GM19238 (cell line): ENCODE data around the gene PARVA.

ENCODE experiments used
- DNase-seq: peaks from one replicate; pipeline ENCODE4 v3.0.0; 2011; ENCODE audit warnings: low spot score; ENCODE audit not compliant: insufficient read length

PARVA gene

DNA sequence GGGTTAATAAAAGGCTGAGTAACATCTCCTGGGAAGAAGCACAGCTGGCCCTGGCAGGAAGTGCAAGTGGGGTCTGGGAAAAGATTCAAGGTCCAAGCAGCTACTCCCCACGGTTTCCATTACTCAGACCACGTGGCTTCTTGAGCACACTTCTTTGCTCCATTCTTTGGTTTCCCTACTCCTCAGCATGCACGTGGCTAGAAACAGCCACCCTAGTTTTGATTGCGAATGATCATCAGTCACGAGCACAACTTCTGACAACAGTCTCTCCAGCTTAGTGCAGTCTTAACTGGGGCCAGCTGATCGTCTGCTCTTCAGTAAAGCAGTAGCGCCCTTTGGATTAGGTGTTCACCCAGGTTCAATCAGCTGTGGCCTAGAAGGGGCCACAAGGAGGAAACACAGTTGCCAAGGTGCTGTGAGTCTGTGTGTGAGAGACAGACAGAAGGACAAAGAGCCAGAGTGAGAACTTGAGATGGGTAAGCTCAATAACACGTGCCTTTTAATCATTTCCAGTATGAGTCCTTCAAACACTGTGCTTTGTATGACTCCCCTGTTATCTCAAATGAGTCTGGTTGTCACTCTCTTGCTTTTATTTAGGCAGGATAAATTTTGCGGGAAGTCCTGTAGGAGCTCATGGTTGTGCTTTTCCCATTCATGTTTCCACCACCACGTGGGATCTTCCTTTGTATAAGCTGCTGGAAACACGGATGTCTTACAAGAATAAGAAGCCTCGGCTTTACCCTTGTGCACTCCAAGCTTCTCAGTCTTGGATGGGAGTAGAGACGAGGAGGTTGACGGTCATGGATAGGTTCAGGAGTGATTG lies 901 bp upstream of the PARVA start:
- no peak for DNase-seq

DNA sequence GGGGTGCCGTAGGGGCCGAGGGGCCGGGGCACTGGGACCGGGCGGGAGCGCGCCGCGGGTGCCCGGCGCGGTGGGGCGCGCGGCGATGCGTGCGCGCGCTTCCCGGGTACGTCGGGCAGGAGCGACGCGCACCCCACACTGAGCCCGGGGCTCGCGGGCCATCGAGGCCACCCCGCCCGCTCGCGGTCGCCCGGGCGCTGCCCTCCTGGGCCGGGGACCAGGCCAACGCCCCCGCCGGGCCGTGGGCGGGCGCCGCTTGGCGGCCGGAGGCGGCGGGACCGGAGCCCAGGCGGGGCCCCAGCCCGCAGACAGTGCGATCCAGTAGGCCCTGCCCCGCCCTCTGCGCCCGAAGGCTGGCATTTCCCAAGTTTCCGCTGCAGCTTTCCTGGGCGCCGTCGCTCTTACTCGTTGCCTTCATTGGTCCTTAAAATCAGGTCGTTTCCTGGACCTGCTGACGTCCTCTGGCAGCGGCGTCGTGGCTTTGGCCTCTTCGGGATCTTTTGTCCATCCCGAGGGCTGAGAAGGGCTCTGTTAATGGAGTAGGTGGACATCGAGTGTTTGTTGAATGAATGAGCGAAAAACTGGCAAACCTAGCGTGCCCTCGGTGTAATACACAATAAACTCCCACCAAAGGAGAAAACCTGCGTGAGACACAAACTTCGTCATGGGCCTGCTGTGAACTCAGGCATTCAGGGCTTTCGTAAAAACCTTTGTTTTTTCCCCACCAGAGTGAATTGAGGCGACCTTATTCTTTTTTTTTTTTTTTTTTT lies 638 bp downstream of the PARVA start:
- DNase-seq, result no peak

DNA sequence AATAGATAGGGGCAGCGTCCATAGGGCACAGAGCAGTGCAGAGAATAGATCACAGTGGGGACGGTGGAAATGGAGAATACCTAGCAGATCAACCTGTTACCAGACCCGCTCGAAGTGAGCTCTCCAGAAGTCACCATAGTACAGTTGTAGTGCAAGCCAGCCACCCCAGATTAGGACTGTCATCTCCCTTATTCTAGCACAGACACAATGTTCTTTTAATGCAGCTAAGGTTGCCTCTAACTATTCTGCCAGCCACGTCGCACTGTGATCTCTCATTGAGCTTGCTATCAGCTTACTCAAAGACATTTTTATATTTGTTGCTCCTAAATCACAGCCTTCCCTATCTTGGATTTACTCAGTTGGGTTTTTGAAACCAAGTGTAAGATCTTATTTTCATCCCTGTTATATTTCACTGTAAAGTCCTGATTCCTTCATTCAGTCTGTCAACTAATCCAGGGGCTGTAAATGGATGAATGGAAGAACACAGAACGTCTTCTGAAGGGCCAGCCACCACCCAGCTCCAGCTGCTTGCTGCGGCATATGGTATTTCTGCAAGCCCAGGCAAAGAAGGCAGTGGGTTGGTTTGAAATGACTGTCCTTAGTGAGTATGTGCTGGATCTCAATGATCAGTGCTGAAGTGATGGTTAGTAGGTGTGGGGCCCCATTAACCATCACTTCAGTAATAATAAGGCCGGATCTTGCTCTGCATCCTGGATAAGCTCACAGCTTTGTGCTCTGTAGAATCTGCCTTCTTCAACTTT lies 3.4 kb downstream of the PARVA start:
- no peak for DNase-seq

DNA sequence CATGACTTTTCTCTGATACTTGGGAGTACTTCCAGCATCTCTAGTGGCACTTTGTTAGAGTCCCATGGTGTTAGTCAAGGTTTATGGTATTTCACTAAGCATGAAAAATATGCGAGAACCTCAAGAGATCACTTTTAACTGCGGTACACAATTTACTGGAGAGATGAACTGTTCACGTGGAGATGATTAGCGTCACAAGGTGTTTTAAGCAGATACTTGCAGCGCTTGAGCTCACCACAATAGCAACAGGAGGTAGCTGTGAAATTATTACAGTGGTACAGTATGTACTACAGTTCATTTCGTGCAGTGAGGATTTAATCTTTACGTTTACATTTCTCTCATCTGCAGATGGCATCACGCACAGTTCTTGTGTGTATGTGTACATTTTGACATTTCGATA lies 4.5 kb downstream of the PARVA start:
- DNase-seq, result no peak

DNA sequence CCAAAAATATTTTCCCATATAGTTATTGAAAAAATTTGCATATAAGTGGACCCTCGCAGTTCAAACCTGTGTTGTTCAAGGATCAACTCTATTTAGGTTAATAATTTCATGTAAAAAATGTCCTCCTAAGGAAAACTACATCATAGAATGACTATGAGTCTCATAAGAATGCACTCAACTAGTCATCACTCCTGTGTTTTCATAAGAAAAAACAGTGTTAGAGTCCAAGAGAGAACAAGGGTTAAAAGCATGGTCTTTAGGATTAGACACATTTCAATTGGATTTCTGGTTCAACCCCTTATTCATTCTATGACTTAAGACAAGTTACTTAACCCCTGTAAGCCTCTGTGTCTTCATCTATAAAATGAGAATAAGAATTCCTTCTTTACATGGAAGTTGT lies 5.1 kb downstream of the PARVA start:
- no peak for DNase-seq

DNA sequence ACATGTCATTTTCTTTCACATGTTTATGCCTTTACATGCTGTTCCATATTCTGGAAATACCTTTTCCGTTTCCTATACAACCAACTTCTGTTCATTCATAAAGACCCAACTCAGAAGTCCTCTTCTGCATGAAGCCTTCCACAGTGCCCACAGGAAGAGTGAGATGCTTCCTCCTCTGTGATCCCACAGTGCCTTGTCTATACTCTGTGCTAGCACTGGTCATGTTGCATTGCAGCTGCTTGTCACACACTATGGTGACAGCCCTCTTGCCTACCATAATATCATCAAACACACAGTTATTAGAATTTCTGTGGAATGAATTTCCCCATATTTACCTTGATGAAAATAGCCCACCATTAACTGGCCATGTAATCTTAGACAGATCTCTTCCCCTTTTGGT lies 8.9 kb downstream of the PARVA start:
- no peak for DNase-seq

DNA sequence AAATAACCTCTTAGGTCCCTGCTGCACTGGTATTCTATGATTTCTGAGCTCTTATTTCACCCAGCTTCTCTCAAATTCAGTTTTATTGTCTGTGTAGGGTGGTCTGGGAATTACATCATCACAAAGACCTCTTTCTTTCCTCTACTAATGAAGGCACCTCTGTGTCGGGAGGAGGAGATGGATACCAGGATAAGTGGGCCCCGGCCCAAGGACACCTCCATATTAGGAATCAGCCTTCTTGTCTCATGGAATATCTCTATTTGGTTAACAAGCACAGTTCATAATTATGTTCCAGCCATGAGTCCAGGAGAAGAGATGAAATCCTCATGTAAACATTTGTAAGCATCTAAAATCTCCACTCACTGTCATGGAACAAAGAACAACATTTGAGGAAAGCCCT lies 9.4 kb downstream of the PARVA start:
- no peak for DNase-seq

DNA sequence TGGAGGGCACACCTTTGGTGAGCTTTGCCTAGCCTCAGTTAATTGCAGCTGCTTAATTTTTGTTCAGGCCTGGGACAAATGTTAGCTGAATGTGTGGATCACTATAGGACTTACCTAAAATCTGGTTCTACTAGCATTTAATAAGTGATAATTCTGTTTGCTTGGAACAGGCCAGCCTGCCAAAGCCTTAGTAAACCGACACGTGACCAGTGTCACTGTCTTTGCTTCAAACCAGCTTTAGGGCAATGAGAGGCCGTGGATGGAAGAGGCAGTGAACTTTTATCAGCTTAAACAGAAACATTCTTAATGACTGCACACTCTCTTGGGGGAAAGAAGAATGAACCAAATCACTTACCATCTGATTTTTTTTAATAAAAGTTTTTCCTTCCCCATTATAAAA lies 10.8 kb downstream of the PARVA start:
- DNase-seq, result no peak

DNA sequence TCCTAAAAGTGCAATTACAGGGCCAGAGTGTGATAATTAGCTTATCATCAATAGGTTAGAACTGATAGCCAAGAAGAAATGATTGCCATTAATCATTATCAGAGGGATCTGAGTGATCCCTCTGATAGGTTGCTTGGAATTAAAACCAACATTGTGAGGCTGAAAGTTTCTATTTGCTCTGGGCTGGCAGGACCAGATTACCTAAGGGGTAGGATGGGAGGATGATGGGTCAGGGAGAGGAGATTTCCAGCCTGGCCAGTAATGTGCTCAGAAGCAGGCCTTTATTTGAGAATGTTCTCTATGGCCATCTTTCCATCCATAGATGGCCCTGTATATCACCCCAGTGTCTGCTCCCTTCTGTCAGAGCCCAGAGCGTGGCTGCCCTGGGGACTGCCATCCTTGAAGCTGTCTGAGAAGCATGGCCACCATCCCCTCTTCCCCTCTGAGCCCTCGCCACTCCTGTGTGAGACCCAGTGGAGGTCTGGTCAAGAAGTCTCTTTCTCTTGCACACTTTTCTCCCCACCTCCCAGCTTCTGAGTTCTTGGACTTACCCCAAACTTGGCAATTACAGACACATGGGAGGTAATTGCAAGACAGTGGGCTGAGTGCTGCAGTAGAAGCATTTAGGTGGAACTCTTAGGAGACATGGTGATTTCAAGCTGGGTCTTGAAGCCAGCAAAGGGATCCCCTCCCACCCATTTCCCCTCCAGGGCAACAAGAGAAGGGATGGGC lies 11.7 kb downstream of the PARVA start:
- DNase-seq, result no peak

DNA sequence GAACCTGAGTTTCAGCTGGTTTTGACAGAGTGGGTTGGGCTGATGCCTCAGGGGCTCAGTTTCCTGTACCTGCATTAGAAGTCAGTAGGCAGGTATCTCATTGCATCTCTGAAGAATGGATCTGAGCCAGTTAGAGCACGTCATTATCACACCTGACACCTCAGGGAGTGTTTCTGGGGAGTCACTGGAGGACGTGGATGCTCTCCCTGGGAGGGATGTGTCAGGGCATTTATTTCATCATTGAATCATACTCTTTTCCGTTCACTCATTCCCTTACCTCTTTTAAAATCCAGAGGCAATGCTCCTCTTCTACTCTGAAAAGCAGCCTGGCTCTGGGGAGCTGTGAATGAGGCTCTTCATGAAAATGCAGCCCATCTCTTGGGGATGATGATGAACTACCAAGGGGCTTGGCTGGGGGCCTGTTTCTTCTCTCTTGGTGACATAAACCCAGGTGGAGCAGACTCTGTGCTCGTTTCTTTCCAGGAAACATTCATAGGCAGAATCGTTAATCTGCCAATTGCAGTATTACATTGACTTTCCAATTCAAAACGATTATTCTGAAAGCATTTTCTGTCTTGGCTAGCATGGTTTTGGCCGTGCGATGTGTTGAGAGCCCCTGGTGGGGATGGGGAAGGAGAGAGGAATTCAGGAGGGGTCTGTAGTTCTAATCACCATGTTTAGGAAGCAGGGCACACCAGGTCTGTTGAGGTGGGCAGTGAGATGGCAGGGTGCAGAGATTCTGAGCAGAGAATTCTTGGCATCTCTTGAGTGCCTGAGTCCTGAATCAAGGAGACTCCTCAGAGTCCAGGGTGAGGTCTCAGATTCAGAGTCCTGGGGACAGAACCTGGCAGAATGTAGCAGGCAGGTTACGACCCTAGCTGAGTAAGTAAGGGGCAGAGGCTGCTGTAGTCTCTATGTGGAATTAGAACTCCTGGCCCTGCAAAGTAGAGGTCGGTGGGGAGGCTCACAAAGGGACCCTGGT lies 12.6 kb downstream of the PARVA start:
- DNase-seq, result no peak

DNA sequence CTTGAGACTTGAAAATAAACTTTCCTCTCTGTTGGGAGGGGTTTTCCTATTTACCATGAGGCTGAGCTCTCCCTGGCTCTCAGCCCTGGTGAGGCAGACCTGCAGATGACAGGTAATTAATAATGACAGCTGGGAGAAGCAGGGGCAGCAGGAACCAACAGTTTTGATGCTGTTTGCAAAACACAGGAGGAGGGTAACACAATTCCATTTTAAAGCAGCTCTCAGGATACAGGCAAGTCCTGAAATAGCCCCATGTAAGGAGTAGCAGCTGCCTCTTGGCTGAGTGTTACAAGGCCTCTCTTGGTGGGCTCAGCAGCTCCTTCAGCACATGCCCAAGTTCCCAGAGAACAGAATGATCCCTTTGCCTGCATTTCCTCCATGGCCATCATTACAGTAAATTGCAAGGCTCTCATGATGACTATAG lies 13.3 kb downstream of the PARVA start:
- DNase-seq, result no peak

DNA sequence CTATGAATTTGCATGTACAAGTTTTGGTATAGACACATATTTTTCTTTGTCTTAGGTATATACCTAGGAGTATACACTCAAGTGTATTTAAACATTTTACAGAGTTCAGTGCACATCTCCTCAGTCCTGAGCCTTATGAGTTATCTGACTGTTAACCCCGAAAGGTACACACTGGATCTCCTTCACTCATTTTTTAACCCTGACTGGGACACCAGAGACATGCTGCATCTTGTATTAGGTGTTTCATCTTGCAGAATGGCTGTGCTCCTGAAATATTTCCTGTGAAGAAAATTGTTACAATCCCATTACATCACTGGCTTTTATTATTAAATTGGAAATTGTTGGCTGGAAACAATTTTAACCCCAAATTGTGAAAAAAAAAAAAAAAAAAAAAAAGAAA lies 15.3 kb downstream of the PARVA start:
- no peak for DNase-seq

DNA sequence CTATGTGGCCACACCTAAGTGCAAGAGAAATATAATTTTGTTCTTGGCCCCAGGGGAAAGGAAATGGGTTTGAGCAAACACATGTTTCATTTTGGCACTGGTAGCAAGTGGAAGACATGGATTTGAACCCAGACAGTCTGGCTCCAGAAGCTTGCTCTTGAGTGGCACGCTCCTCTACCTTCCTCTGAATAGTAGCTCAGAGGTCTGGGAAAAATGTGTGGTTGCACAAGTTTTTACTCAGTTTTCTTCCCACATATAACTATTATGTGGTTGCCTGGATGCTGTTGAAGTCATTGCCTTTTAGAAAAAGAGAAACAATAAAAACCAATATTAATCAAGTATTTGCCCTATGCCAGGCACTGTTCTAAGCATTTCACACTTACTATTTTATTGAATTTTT lies 16.3 kb downstream of the PARVA start:
- no peak for DNase-seq

DNA sequence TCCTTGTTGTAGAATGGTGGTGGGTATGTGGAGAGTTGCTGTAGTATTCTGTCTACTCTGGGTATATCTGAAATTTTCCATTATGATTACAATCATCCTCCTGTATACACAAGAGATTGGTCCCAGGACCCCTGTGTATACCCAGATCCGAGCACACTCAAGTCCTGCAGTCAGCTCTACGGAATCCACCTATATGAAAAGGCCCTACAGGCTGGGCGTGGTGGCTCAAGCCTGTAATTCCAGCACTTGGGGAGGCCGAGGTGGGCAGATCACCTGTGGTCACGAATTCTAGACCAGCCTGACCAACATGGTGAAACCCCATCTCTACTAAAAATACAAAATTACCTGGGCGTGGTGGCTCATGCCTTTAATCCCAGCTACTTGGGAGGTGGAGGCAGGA lies 17.2 kb downstream of the PARVA start:
- DNase-seq, result no peak

DNA sequence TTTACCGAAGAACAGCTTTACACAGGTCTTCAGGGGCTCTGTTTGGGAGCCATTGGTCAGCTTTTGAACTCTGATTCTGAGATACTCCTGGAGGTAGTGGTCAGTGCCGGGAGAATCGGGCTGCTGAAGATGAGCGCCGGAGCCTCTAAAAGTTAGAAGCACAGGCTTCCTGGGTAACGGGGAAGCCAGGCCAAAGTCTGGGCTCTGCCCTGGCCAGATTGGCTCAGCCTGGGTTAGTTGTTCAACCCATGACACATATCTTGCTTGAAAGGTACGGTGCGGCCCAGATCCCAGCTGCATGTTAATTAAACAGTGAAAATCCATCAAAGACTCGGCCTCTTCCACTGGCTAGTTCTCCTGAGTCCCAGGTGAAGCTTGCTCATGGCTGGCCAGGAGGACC lies 18.0 kb downstream of the PARVA start:
- no peak for DNase-seq

DNA sequence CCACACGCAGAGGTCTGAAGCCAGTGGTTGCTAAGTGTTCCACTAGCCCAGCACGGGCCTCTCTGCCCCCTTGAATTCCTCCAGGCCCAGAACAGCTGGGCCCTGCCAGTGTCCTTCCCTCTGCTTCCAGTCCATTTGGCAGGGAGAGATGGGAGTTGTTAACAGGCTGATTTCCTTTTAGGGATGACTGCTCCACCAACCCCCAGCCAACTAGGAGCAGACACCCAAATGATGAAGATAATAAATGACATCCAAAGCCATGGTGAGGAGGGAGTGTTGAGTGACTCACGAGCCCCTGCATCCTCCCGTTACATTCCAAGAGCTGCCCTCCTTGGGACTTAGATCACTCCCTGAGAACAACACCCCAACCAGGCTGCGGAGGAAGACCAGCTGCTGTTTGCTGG lies 20.6 kb downstream of the PARVA start:
- DNase-seq, result no peak

DNA sequence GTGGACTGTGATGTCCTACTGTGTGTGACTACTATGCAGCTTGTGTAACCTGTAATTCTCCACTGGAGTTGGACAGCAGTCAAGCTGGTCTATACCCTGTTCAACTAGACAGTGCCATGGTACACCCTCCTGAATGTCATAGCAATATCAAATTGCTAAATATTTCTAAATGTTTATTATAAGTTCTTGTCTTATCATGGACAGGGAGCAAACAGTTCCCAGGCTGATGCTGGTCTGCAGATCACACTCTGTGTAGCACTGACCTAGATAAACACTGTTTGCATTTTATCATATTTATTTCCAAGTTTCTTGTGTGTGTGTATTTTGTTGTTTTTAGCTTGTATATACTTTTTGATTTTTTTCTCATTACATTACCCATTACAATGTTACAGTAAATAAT lies 22.0 kb downstream of the PARVA start:
- DNase-seq, result no peak

DNA sequence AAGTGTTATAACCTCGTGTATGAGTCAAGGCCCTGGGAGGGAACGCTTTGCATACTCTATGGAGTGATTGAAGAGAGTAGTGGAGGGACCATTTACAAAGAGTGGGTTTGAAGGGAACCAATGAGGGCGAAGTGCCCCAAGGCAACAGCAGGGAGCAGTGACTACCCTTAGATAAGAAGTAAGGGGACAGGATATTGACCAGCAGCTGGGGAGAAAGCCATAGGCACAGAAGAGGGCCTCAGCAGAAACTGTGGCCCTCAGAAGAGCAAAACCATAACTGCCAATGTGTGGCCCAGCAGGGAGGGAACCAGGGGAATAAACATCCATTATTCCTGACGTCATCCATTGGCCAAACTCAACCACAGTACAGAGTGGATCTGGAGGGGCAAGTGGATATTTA lies 24.7 kb downstream of the PARVA start:
- DNase-seq, result no peak

DNA sequence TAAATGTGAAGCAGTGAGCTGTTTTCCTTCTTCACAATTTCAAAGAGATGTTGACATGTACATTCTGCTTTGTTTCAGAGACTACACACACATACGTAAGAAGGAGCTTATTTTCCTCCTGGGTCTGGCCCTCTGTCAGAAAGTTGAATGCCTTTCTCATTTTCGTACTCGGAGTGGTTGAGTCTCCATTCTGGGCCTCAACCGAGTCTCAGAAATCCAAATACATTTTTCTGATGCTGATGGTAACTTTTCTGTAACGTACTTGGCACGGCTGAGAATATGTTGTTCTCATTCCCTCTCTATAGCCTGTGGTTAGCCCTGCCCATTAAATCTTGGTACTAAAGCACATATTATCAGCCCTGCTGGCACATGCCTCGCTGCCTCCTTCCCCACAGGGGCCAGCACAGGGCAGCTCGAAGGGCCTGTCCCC lies 25.3 kb downstream of the PARVA start:
- no peak for DNase-seq
